H9 (cell line): ENCODE measurements around the gene CLEC20A. TPM values are rescaled to one million over a fixed set of nuclear protein-coding genes. Genes with fewer than 3 reads are reported as not detected.

ENCODE experiments used
- DNase-seq: peaks from one replicate; pipeline ENCODE4 v3.0.0-alpha.2; 2017
- H2AFZ ChIP-seq: one replicate; pipeline ENCODE4 v1.6.1; 2013; ENCODE audit warnings: mild to moderate bottlenecking, low read length, control low read depth, moderate library complexity
- H2AK5ac ChIP-seq: 2 replicates; pipeline ENCODE4 v1.6.1; 2013; ENCODE audit warnings: low read length, control low read depth, mixed read lengths; ENCODE audit not compliant: insufficient read length
- H2BK120ac ChIP-seq: one replicate; pipeline ENCODE4 v1.6.1; 2013; ENCODE audit warnings: low read depth, mild to moderate bottlenecking, low read length, control low read depth, inconsistent platforms; ENCODE audit not compliant: poor library complexity, severe bottlenecking
- H2BK12ac ChIP-seq: 2 replicates; pipeline ENCODE4 v1.6.1; 2013; ENCODE audit warnings: low read length, control low read depth, mixed read lengths, low read depth; ENCODE audit not compliant: insufficient read length
- H2BK15ac ChIP-seq: 2 replicates; pipeline ENCODE4 v1.6.1; 2013; ENCODE audit warnings: low read depth, low read length, control low read depth
- H2BK20ac ChIP-seq: one replicate; pipeline ENCODE4 v1.6.1; 2013; ENCODE audit warnings: low read depth, mild to moderate bottlenecking, low read length, control low read depth, inconsistent platforms; ENCODE audit not compliant: poor library complexity, severe bottlenecking
- H2BK5ac ChIP-seq: 2 replicates; pipeline ENCODE4 v1.6.1; 2013; ENCODE audit warnings: low read length, control low read depth, mixed read lengths; ENCODE audit not compliant: insufficient read length
- H3K14ac ChIP-seq: 2 replicates; pipeline ENCODE4 v1.6.1; 2013; ENCODE audit warnings: low read length, control low read depth; ENCODE audit not compliant: insufficient read depth
- H3K18ac ChIP-seq: 2 replicates; pipeline ENCODE4 v1.6.1; 2013; ENCODE audit warnings: low read depth, mild to moderate bottlenecking, mixed read lengths, low read length, control low read depth; ENCODE audit not compliant: insufficient read length
- H3K23ac ChIP-seq: 2 replicates; pipeline ENCODE4 v1.6.1; 2013; ENCODE audit warnings: low read length, control low read depth, mixed read lengths, low read depth; ENCODE audit not compliant: insufficient read length
- H3K23me2 ChIP-seq: 2 replicates; pipeline ENCODE4 v1.6.1; 2013; ENCODE audit warnings: low read depth, mild to moderate bottlenecking, mixed read lengths, low read length, control low read depth; ENCODE audit not compliant: insufficient read length, poor library complexity, severe bottlenecking
- H3K27ac ChIP-seq: 2 replicates; pipeline ENCODE4 v1.5.1; 2013; ENCODE audit warnings: low read length, control low read depth, mixed read lengths, low read depth; ENCODE audit not compliant: insufficient read length
- H3K27me3 ChIP-seq: 2 replicates; pipeline ENCODE4 v1.6.1; 2013; ENCODE audit warnings: low read length, control low read depth, inconsistent platforms; ENCODE audit not compliant: insufficient read depth
- H3K4ac ChIP-seq: 2 replicates; pipeline ENCODE4 v1.6.1; 2013; ENCODE audit warnings: low read depth, mild to moderate bottlenecking, control low read depth, inconsistent platforms, low read length, moderate library complexity
- H3K4me1 ChIP-seq: 2 replicates; pipeline ENCODE4 v1.6.1; 2013; ENCODE audit warnings: low read length, control low read depth, inconsistent platforms; ENCODE audit not compliant: insufficient read depth
- H3K4me2 ChIP-seq: 2 replicates; pipeline ENCODE4 v1.6.1; 2013; ENCODE audit warnings: low read length, control low read depth, mixed read lengths; ENCODE audit not compliant: insufficient read length, insufficient read depth
- H3K56ac ChIP-seq: 2 replicates; pipeline ENCODE4 v1.6.1; 2013; ENCODE audit warnings: low read depth, mild to moderate bottlenecking, mixed read lengths, low read length, control low read depth; ENCODE audit not compliant: insufficient read length
- H3K79me1 ChIP-seq: 2 replicates; pipeline ENCODE4 v1.6.1; 2013; ENCODE audit warnings: low read depth, mild to moderate bottlenecking, moderate library complexity, low read length, control low read depth, inconsistent platforms; ENCODE audit not compliant: insufficient read depth, poor library complexity, severe bottlenecking
- H3K79me2 ChIP-seq: 2 replicates; pipeline ENCODE4 v1.6.1; 2013; ENCODE audit warnings: low read length, control low read depth, inconsistent platforms; ENCODE audit not compliant: insufficient read depth
- H3K9ac ChIP-seq: 2 replicates; pipeline ENCODE4 v1.6.1; 2013; ENCODE audit warnings: low read length, control low read depth, mixed read lengths; ENCODE audit not compliant: insufficient read length; ENCODE audit errors: extremely low read depth
- H3K9me3 ChIP-seq: one replicate; pipeline ENCODE4 v1.6.1; 2013; ENCODE audit warnings: low read depth, low read length, inconsistent platforms; ENCODE audit not compliant: control insufficient read depth
- H3T11ph ChIP-seq: one replicate; pipeline ENCODE4 v1.6.1; 2013; ENCODE audit warnings: mild to moderate bottlenecking, low read length, control low read depth, inconsistent platforms
- H4K20me1 ChIP-seq: one replicate; pipeline ENCODE4 v1.6.1; 2013; ENCODE audit not compliant: control insufficient read depth, insufficient read length, insufficient read depth
- H4K5ac ChIP-seq: 2 replicates; pipeline ENCODE4 v1.6.1; 2013; ENCODE audit warnings: low read depth, mild to moderate bottlenecking, mixed read lengths, low read length, control low read depth; ENCODE audit not compliant: insufficient read length
- H4K8ac ChIP-seq: replicated peaks from 2 replicates; pipeline ENCODE4 v1.6.1; 2013; ENCODE audit warnings: low read length, control low read depth, mixed read lengths, low read depth; ENCODE audit not compliant: insufficient read length
- H4K91ac ChIP-seq: 2 replicates; pipeline ENCODE4 v1.6.1; 2013; ENCODE audit warnings: low read depth, mild to moderate bottlenecking, moderate library complexity, mixed read lengths, low read length, control low read depth; ENCODE audit not compliant: insufficient read length
- H3K27ac Mint-ChIP-seq, 3 experiments: 2 replicates in 2 of 3; 3 replicates in 1 of 3; pipeline ENCODE4 v1.8.0; 2020 to 2021; ENCODE audit warnings: mixed read lengths in 3 of 3, mild to moderate bottlenecking in 1 of 3, moderate library complexity in 1 of 3
- H3K27me3 Mint-ChIP-seq: 2 replicates; pipeline ENCODE4 v1.8.0; 2021; ENCODE audit warnings: low read depth, mild to moderate bottlenecking, moderate library complexity, mixed read lengths
- H3K36me3 Mint-ChIP-seq, 3 experiments: 2 replicates in 2 of 3; 3 replicates in 1 of 3; pipeline ENCODE4 v1.8.0; 2020 to 2021; ENCODE audit warnings: low read depth in 3 of 3, mixed read lengths in 3 of 3; ENCODE audit not compliant: insufficient read depth in 1 of 3
- H3K4me1 Mint-ChIP-seq, 2 experiments: 2 replicates each; pipeline ENCODE4 v1.8.0; 2020; ENCODE audit warnings: mixed read lengths in 2 of 2
- H3K4me3 Mint-ChIP-seq, 2 experiments: 2 replicates in 1 of 2; 3 replicates in 1 of 2; pipeline ENCODE4 v1.8.0; 2020 to 2021; ENCODE audit warnings: mild to moderate bottlenecking in 2 of 2, mixed read lengths in 2 of 2, moderate library complexity in 1 of 2
- H3K9me3 Mint-ChIP-seq, 2 experiments: 2 replicates in 1 of 2; 3 replicates in 1 of 2; pipeline ENCODE4 v1.8.0; 2020; ENCODE audit warnings: mild to moderate bottlenecking in 2 of 2, mixed read lengths in 2 of 2, moderate library complexity in 1 of 2
- CTCF ChIP-seq: fragments of 200-600 bp; sonication (generic); conservative IDR thresholded peaks from 3 replicates; pipeline ENCODE4 v1.8.0; 2021; ENCODE audit warnings: antibody characterized with exemption, mild to moderate bottlenecking
- WGBS: extraction: QIAGEN DNeasy Blood & Tissue Kit; methylation state at CpG from one replicate; pipeline ENCODE4 v1.1.7; 2013; ENCODE audit warnings: missing lambda C conversion rate, low lambda C conversion rate, mixed read lengths; ENCODE audit not compliant: insufficient read length; ENCODE audit errors: extremely low coverage; 5-methylcytosine and 5-hydroxymethylcytosine counted together
- total RNA-seq: library from RNA; stranded (reverse); gene quantifications from 2 replicates; pipeline ENCODE4 v1.2.1, GENCODE V29; 2021

Gene CLEC20A
- total RNA-seq, 1 experiment from 2014 or later, result not detected

DNA sequence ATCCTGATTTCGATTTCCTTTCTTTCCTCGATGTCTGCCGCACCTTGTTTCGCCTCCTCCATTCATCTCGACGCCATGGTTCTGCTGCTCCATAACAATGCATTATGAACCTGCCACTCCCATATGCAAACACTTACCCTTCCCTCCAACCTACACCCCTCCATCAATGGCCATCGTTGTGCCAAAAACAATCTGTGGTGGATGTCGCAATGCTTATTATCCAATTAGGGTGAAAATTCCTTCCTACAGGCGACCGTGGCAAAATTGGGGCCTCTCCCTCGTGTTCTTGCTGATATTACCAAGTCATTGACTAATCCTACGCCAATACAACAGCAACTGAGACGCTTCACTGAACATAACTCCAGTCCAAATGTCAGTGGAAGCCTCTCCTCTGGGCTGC is 40.3 kb downstream of the CLEC20A start:
- H3K36me3 Mint-ChIP-seq, result peaks cover 2 to 27% (median 16%) of the 10 kb centered on the region in 3 experiments; a peak in 4 of 7 replicates
- H3K79me2 ChIP-seq, result no peaks in the 10 kb centered on the region
- no peak overlapping the region for H4K91ac ChIP-seq
- H3K4ac ChIP-seq, result no peak overlapping the region
- no peak overlapping the region for H2AK5ac ChIP-seq
- WGBS, result no CpG with 5 or more reads among the region's 13 CpGs
- no peak for DNase-seq
- no peak overlapping the region for H2BK5ac ChIP-seq
- H3K23me2 ChIP-seq, result no peaks in the 10 kb centered on the region
- H3K79me1 ChIP-seq, result no peaks in the 10 kb centered on the region
- no peak overlapping the region for H2BK20ac ChIP-seq
- no peak overlapping the region for H3T11ph ChIP-seq
- H3K27me3 ChIP-seq, result no peaks in the 10 kb centered on the region
- H4K8ac ChIP-seq, result no peak overlapping the region
- H2BK120ac ChIP-seq, result no peak overlapping the region
- no peak overlapping the region for H4K5ac ChIP-seq
- no peak overlapping the region for H3K18ac ChIP-seq
- H3K4me1 Mint-ChIP-seq, result peaks cover 11% of the 10 kb centered on the region in 2 experiments
- H3K14ac ChIP-seq, result no peak overlapping the region
- H3K23ac ChIP-seq, result no peak overlapping the region
- no peak overlapping the region for H2BK15ac ChIP-seq
- H4K20me1 ChIP-seq, result no peaks in the 10 kb centered on the region
- no peak for TF ChIP-seq CTCF
- H3K27me3 Mint-ChIP-seq, result no peaks in the 10 kb centered on the region
- H2BK12ac ChIP-seq, result no peak overlapping the region
- no peaks in the 10 kb centered on the region for H3K4me1 ChIP-seq
- no peak overlapping the region for H3K56ac ChIP-seq
- H3K9me3 ChIP-seq, result no peaks in the 10 kb centered on the region
- H3K9me3 Mint-ChIP-seq, result no peaks in the 10 kb centered on the region
- no peak overlapping the region for H3K4me2 ChIP-seq
- no peak overlapping the region for H3K4me3 Mint-ChIP-seq
- H3K9ac ChIP-seq, result no peak overlapping the region
- no peak overlapping the region; a peak in 1 of 7 replicates for H3K27ac Mint-ChIP-seq
- no peak overlapping the region for H3K27ac ChIP-seq
- H2AFZ ChIP-seq, result no peak overlapping the region
